ENCODE data around the gene PAM. TPM values are rescaled to one million over a fixed set of nuclear protein-coding genes. Genes with fewer than 3 reads are reported as not detected.

The PAM gene
- total and polyA plus RNA-seq, 2 donors from 2014 or later, result 158 to 293 TPM

DNA sequence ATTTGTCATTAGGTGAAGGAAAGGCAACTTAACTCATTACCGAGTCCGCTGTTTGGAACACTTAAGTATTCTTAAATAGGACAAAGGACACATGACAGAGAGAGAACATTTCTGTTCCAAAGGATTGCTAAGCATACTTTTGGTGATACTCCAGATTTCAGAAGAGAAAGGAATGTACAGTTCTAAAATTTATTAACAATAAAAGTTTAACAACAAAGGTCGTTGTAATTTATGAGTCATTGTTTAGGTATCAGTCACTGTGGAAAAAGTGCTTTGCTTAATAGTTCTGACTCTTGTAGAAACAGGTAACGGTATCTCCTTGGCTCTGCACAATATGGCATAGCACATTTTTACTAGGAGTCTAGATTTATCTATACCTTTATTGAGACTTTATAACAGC is 36.3 kb upstream of the PAM start:
- TF ChIP-seq, protein P1, sequence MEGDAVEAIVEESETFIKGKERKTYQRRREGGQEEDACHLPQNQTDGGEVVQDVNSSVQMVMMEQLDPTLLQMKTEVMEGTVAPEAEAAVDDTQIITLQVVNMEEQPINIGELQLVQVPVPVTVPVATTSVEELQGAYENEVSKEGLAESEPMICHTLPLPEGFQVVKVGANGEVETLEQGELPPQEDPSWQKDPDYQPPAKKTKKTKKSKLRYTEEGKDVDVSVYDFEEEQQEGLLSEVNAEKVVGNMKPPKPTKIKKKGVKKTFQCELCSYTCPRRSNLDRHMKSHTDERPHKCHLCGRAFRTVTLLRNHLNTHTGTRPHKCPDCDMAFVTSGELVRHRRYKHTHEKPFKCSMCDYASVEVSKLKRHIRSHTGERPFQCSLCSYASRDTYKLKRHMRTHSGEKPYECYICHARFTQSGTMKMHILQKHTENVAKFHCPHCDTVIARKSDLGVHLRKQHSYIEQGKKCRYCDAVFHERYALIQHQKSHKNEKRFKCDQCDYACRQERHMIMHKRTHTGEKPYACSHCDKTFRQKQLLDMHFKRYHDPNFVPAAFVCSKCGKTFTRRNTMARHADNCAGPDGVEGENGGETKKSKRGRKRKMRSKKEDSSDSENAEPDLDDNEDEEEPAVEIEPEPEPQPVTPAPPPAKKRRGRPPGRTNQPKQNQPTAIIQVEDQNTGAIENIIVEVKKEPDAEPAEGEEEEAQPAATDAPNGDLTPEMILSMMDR (IDR thresholded peaks at IDR 0.05; ENCODE audit: borderline replicate concordance, extremely low read depth, insufficient read depth), result no peak
- Histone ChIP-seq H3K4me3 (ENCODE audit: low read length in 3 of 3) (no peak overlapping the region), H3K27me3 (ENCODE audit: control insufficient read depth, insufficient read depth, low read length) (no peaks in the 10 kb centered on the region), H3K36me3 (ENCODE audit: control insufficient read depth in 2 of 3, insufficient read depth in 3 of 3, low read length in 3 of 3) (no peaks in the 10 kb centered on the region), H3K4me1 (ENCODE audit: control insufficient read depth in 2 of 3, insufficient read depth in 2 of 3, low read depth in 1 of 3, low read length in 3 of 3) (peaks cover 0 to 5% (median 2%) of the 10 kb centered on the region in 3 donors), H3K9ac (ENCODE audit: low read length in 3 of 3) (no peak overlapping the region), H3K9me3 (ENCODE audit: control insufficient read depth in 2 of 3, insufficient read depth in 1 of 3, low read length in 3 of 3) (peaks cover 0 to 4% (median 0%) of the 10 kb centered on the region in 3 donors), H3K27ac (ENCODE audit: low read depth in 2 of 2, low read length in 2 of 2) (no peak overlapping the region)
- intact Hi-C loops (cut with DNase I), result no loop called here
- FAIRE-seq, result no peak
- peak in 1 of 5 donors; percentile 1 for DNase-seq

DNA sequence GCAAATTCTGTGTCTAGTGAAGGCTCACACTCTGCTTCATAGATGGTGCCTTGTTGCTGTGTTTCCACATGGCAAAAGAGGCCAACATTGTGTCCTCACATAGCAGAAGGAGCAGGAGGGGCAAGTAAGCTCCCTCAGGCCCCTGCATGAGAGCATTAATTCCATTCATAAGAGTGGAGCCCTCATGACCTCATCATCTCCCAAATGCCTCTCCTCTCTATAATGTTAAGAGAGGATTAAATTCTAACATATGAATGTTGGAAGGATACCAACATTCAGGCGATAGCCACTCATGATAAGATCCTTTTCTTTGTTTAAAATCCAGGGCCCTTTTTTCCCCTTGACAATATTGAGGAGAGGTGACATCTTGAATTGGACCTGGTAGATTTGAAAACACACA is 35.2 kb upstream of the PAM start:
- Histone ChIP-seq H3K4me3 (ENCODE audit: low read length in 3 of 3) (no peak overlapping the region), H3K9me3 (ENCODE audit: control insufficient read depth in 2 of 3, insufficient read depth in 1 of 3, low read length in 3 of 3) (peaks cover 0 to 4% (median 0%) of the 10 kb centered on the region in 3 donors), H3K27ac (ENCODE audit: low read depth in 2 of 2, low read length in 2 of 2) (no peak overlapping the region), H3K9ac (ENCODE audit: low read length in 3 of 3) (no peak overlapping the region), H3K27me3 (ENCODE audit: control insufficient read depth, insufficient read depth, low read length) (no peaks in the 10 kb centered on the region), H3K4me1 (ENCODE audit: control insufficient read depth in 2 of 3, insufficient read depth in 2 of 3, low read depth in 1 of 3, low read length in 3 of 3) (no peaks in the 10 kb centered on the region), H3K36me3 (ENCODE audit: control insufficient read depth in 2 of 3, insufficient read depth in 3 of 3, low read length in 3 of 3) (no peaks in the 10 kb centered on the region)
- FAIRE-seq (no peak), DNase-seq (no peak)
- intact Hi-C loops (cut with DNase I), result no loop called here
- TF ChIP-seq, protein P1 (IDR thresholded peaks at IDR 0.05; ENCODE audit: borderline replicate concordance, extremely low read depth, insufficient read depth), result no peak

DNA sequence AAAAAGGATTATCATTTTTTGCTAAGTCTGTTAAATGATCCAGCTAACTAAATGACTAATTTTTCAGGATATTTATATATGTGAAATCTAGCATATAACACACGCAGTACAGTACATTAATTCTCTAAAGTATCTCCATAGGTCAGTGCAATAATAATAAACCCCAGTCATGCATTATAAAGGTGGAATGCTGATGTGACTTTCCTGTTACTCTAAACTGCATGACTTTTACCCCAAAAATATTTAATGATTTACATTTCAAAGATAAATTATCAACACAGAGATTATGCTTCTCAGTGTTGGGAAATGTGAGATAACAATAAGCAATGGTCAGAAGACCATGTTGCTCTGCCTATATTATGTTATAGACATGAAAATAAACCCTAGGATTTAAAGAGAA is 34.1 kb upstream of the PAM start:
- FAIRE-seq (no peak), DNase-seq (peak in 2 of 5 donors; percentile 10 to 14)
- Histone ChIP-seq H3K36me3 (ENCODE audit: control insufficient read depth in 2 of 3, insufficient read depth in 3 of 3, low read length in 3 of 3) (no peaks in the 10 kb centered on the region), H3K27ac (ENCODE audit: low read depth in 2 of 2, low read length in 2 of 2) (no peak overlapping the region), H3K4me1 (ENCODE audit: control insufficient read depth in 2 of 3, insufficient read depth in 2 of 3, low read depth in 1 of 3, low read length in 3 of 3) (no peaks in the 10 kb centered on the region), H3K9me3 (ENCODE audit: control insufficient read depth in 2 of 3, insufficient read depth in 1 of 3, low read length in 3 of 3) (peaks cover 0 to 4% (median 0%) of the 10 kb centered on the region in 3 donors), H3K9ac (ENCODE audit: low read length in 3 of 3) (no peak overlapping the region), H3K4me3 (ENCODE audit: low read length in 3 of 3) (no peak overlapping the region), H3K27me3 (ENCODE audit: control insufficient read depth, insufficient read depth, low read length) (no peaks in the 10 kb centered on the region)
- TF ChIP-seq, protein P1 (IDR thresholded peaks at IDR 0.05; ENCODE audit: borderline replicate concordance, extremely low read depth, insufficient read depth), result no peak
- intact Hi-C loops (cut with DNase I), result no loop called here

DNA sequence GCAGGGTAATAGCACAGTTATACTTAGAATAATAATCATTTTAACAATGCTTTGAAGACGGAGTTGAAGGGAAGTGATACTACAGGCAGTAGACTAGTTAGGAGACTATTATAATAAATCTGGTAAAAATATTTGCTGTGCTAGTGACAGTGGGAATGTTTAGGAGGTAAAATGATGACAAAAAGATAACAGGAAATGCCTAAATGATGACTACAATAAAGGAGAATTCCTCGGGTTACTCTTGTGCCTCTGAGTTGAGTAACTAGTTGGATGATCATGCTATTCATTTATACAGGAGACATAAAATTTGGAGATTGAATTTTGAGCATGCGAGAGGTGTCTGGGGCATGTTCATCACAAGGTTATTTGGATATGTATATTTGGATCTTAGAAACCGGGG is 32.2 kb upstream of the PAM start:
- H3K27me3 ChIP-seq (ENCODE audit: control insufficient read depth, insufficient read depth, low read length), result no peaks in the 10 kb centered on the region
- DNase-seq, result no peak
- H3K9me3 ChIP-seq (ENCODE audit: control insufficient read depth in 2 of 3, insufficient read depth in 1 of 3, low read length in 3 of 3), result peaks cover 0 to 4% (median 0%) of the 10 kb centered on the region in 3 donors
- no peaks in the 10 kb centered on the region for H3K36me3 ChIP-seq (ENCODE audit: control insufficient read depth in 2 of 3, insufficient read depth in 3 of 3, low read length in 3 of 3)
- intact Hi-C loops (cut with DNase I), result no loop called here
- H3K4me1 ChIP-seq (ENCODE audit: control insufficient read depth in 2 of 3, insufficient read depth in 2 of 3, low read depth in 1 of 3, low read length in 3 of 3), result no peaks in the 10 kb centered on the region
- H3K9ac ChIP-seq (ENCODE audit: low read length in 3 of 3), result no peak overlapping the region
- no peak overlapping the region for H3K27ac ChIP-seq (ENCODE audit: low read depth in 2 of 2, low read length in 2 of 2)
- no peak overlapping the region for H3K4me3 ChIP-seq (ENCODE audit: low read length in 3 of 3)
- TF ChIP-seq, protein P1 (IDR thresholded peaks at IDR 0.05; ENCODE audit: borderline replicate concordance, extremely low read depth, insufficient read depth), result no peak
- FAIRE-seq, result no peak

Data from kidney (tissue), 14 donors.